ENCODE data around the gene TFPI2.

TFPI2 gene

GRCh38 chr7:93835702-93836101 lies 54.9 kb downstream of the TFPI2 start:
- Histone ChIP-seq H3K27me3 (ENCODE audit: insufficient read depth, low read depth) (no peaks in the 10 kb centered on the region), H3K4me1 (ENCODE audit: low read depth, poor library complexity, severe bottlenecking) (no peaks in the 10 kb centered on the region), H3K4me3 (IDR thresholded peaks at IDR 0.05; ENCODE audit: insufficient read depth, low read depth, low read length) (no peak overlapping the region), H3K36me3 (ENCODE audit: insufficient read depth) (no peaks in the 10 kb centered on the region), H3K9ac (no peak overlapping the region), H3K27ac (no peak overlapping the region), H3K79me2 (ENCODE audit: insufficient read depth, low read depth) (no peaks in the 10 kb centered on the region), H2AFZ (ENCODE audit: low read depth) (no peak overlapping the region), H4K20me1 (ENCODE audit: insufficient read depth) (no peaks in the 10 kb centered on the region), H3K4me2 (no peak overlapping the region)
- TF ChIP-seq, protein P1, sequence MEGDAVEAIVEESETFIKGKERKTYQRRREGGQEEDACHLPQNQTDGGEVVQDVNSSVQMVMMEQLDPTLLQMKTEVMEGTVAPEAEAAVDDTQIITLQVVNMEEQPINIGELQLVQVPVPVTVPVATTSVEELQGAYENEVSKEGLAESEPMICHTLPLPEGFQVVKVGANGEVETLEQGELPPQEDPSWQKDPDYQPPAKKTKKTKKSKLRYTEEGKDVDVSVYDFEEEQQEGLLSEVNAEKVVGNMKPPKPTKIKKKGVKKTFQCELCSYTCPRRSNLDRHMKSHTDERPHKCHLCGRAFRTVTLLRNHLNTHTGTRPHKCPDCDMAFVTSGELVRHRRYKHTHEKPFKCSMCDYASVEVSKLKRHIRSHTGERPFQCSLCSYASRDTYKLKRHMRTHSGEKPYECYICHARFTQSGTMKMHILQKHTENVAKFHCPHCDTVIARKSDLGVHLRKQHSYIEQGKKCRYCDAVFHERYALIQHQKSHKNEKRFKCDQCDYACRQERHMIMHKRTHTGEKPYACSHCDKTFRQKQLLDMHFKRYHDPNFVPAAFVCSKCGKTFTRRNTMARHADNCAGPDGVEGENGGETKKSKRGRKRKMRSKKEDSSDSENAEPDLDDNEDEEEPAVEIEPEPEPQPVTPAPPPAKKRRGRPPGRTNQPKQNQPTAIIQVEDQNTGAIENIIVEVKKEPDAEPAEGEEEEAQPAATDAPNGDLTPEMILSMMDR (conservative IDR thresholded peaks at IDR 0.05; ENCODE audit: low read depth, low read length): no peak
